NAMALWA (cell line): ENCODE results near the gene PGLYRP1.
A peak's percentile ranks its signal among the peaks of the same experiment; 100 is the strongest.

Source experiments
- DNase-seq: peaks from one replicate; pipeline ENCODE4 v3.0.0-alpha.2; 2015; ENCODE audit warnings: low spot score

Gene PGLYRP1

DNA sequence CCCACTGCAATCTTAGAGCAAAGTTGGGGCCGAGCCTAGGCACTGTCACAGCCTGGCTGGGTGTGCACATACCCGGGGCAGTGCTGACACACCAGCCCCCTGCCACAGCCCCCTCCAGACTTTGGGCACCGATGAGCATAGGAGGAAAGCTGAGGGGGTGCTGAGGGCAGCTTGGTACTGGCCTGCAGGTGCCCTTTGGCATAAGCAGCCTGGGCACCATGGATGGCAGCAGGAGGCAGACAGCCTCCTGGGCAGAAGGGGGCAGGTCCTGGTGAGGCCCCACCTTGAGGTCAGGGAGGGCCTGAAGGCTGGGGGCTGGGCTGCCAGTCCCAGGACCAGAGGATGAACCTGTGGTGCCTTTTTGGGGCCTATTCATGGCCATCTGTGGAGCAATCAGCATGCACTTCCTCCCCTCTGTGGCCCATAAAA lies 9.8 kb upstream of the PGLYRP1 start:
- DNase-seq = no peak

DNA sequence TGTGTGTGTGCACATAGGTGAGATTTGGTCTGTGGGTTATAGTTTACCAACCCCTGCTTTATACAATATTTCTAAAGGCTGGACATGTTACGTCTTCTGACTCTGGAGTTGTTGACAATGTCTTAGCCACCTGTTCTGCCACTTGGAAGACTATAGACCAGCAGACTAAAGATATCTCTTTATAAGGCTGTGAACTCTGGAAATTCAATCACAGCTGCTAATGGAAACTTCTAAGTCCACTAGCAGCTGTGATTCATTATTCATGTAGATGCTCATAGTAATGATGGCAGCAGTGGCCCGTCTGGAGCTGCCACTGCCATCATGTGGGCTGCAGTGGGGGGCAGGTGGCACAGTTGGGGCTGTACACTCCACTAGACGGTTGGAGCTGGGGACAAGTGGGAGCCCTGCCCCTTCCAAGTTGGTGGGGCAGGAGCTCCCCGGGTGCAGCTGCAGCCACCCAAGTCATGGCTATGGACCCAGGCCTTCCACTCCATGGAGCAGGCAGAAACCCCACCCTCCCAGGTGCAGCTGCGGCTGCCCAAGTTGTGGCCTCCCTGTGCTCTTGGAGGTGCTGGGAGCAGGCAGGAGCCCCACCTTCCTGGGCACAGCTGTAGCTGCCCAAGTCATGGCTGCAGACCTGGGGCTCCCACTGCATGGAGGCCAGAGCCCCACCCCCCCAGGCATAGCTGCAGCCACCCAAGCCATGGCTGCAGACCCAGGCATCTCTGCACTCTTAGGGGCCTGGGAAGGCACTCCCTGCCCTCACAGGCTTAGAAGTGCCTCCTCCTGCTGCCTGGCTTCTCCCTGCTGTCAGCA lies 9.1 kb upstream of the PGLYRP1 start:
- no peak for DNase-seq

- no peak for DNase-seq
Observed at GRCh38 chr19:46030812-46031550, 8.1 kb upstream of the PGLYRP1 start.

- no peak for DNase-seq
Observed at GRCh38 chr19:46025835-46026234, 3.0 kb upstream of the PGLYRP1 start.

- no peak for DNase-seq
Observed at GRCh38 chr19:46023311-46023779, 492 bp upstream of the PGLYRP1 start.

GRCh38 chr19:46022061-46022430 lies 807 bp downstream of the PGLYRP1 start:
- DNase-seq = no peak

GRCh38 chr19:46021531-46022041 lies 1.3 kb downstream of the PGLYRP1 start:
- no peak for DNase-seq

DNA sequence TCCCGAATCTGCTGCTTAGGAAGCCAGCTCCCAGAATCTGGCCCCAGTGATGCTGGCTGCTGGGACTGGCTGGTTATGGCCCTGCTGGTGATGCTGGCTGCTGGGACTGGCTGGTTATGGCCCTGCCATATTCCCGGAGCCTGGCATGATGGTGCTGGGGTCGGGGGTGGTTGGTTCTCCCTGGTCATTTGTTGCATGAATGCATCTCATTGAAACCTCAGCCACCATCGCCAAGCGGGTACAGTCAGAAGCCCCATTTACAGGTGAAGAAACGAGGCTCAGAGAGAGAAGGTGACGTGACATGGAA lies 2.1 kb downstream of the PGLYRP1 start:
- DNase-seq = no peak

DNA sequence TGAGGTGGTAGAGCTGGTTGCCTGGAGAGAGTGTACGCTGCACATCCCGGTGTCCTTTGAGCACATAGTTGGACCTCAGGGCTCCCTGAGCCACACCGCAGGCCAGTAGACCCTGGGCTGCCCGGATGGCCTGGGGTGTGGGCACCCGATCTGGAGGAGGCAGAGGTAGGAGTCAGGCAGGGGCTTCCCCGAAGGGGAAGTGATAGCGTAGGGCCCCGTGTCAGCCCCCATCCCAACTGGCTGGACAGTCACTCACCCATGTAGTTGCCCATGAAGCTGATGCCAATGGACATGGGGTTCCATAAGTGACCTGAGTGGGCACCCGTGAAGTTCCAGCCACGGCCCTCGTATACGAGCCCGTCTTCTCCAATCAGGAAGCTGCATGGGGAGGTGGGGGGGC lies 3.6 kb downstream of the PGLYRP1 start:
- no peak for DNase-seq

DNA sequence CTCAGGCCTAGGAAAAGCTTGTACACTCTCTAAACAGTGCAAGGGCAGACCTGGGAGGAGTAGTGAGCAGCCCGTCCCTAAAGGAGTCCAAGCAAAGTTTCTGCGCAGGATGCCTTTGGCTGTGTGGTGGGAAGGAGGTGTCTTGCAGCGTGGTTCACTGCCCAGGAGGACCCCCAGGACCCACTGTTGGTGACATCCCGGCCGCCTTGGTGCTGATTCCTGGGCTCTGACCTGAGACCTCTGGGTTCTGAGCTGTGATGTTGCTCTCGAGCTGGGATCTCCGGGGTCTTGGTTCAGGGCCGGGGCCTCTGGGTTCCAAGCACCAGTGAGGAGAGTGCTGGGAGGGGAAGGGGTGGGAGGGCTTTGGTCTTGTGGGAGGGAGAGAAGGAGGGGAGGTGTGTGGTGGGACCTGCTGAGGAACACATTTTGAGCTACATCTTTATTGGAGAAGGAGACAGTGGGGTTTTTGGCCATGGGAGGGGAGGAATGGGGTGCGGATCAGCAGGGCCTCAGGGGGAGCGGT lies 4.1 kb downstream of the PGLYRP1 start:
- DNase-seq = no peak

DNA sequence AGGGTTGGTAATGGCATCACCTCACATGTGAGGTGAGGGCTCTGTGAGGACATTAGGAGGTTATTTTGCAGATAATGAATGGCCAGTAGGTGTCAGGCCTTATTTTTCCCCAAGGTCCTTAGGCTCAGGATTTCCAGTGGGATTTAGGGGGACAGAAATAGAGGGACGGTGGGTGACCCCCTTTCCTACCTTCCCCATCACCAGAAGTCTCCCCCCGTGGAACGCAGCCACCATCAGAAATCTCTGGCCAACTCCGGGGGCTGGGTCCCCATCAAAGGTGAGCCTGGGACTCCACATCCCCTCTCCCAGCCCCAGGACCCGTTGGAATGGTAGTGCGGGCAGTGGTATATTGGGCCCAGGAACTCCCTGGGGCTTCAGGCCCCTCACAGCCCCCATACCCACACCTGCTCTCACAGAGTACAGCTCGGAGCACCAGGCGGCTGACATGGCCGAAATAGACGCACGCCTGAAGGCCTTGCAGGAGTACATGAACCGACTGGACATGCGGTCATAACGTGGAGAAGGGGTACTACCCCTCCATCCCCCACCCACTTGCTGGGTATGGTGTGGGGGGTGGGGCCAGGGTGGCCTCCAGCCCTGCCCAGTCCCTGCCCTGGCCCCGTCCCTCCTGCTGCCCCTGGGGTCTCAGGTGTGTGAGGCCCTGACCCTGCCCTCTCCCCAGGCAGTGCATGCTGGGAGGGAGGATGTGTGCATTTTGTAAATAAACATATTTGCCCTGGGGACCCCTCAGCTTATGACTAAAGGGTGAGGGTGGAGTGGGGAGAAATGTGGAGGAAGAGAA lies 4.8 kb downstream of the PGLYRP1 start:
- DNase-seq = no peak

- DNase-seq = no peak
Observed at GRCh38 chr19:46017095-46017429, 5.8 kb downstream of the PGLYRP1 start.

DNA sequence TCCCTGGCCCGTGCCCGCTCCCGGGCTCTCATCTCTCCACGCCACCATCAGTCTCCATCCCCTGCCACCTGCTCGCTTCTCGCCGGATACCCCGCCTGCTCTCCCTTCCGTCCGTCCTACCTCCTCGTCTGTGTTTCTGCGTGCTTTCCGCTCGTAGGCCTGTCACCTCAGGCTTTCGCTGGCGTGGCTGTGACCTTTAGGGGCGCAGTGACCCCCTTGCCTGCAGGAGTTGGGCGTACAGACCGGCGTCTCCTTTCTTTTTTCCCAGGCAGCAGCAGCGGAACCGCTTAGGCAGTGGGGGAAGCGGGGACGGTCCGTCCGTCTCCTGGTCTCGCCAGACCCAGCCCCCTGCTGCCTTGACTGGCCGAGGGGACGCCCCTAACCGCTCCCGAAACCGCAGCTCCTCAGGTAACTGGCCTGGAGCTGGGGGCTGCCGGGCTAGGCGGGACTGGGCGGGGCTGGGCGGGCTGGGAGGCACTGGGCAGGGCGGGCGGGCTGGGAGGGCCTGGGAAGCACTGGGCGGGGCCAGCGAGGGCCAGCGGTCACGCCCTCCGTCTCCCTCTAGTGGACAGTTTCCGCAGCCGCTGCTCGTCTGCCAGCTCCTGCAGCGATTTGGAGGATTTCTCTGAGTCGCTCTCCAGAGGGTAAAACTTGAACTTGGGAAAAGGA lies 6.3 kb downstream of the PGLYRP1 start:
- peak; percentile 68 for DNase-seq

GRCh38 chr19:46015687-46016425 lies 7.0 kb downstream of the PGLYRP1 start:
- no peak for DNase-seq

GRCh38 chr19:46014941-46015686 lies 7.7 kb downstream of the PGLYRP1 start:
- DNase-seq = no peak

GRCh38 chr19:46014534-46014933 lies 8.3 kb downstream of the PGLYRP1 start:
- DNase-seq = no peak

DNA sequence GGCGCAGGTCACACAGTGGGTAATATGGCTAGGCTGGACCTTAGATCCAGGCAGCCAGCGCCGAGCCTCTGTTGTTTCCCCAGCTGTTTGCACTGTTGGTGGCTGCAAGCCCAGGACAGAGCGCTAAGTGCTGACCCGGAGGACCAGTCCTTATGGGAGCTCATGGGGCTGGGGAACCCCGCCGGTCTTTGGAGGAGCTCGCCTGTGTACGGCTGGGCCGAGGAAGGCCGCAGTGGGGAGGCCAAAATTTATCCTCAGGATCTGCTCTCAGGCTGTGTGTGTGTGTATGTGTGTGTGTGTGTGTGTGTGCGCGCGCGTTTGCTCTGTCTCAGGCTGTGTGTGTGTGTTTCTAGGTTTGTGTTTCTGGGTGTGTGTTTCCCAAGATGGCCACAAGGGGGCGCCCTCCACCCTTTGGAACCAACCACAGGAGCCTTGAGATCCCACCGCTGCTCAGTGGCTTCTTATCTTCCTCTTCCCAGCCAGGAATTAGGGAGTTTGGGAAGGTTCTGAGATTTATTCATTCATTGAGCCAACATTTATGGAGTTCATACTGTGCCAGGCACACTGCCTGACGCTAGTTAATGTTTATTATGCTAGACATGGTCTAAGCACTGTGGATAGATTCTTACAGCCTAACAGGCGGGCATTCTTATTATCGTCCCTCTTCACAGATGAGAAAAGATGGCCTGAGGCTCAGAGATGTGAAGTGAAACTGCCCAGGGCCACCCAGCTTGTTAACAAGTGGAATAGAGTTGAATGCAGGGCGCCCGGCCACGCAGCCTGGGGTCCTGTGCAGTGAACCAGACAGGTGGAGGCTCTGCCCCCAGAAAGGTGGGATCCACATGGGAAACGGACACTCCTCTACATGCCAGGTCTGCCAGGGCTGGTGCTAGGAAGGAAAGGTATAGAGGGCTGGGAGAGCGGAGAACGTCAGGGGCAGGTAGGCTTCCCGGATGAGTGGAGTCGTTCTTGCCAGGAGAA lies 13.0 kb downstream of the PGLYRP1 start:
- peak; percentile 78 for DNase-seq

GRCh38 chr19:46006411-46006810 lies 16.4 kb downstream of the PGLYRP1 start:
- no peak for DNase-seq

GRCh38 chr19:46002678-46003275 lies 20.1 kb downstream of the PGLYRP1 start:
- DNase-seq = no peak
